CD4-positive, alpha-beta T cell (primary cell): ENCODE measurements around the gene TBX1. TPM values are rescaled to one million over a fixed set of nuclear protein-coding genes. Genes with fewer than 3 reads are reported as not detected.

Experiments used
- ATAC-seq: fragments of 200-7000 bp; cut with Tn5 transposase; one replicate; pipeline ENCODE4 v1.10.0; 2022; ENCODE audit warnings: mild to moderate bottlenecking; ENCODE audit not compliant: poor library complexity
- CTCF ChIA-PET: fragments of 350-600 bp; sonication (Branson Sonifier 250); formaldehyde crosslinking; loops from one replicate; lab custom pipeline; 2021; ENCODE audit warnings: antibody characterized with exemption, inconsistent platforms; lab: Charles Lee
- POLR2A ChIA-PET: fragments of 350-600 bp; sonication (Branson Sonifier 250); formaldehyde crosslinking; loops from one replicate; lab custom pipeline; 2021; ENCODE audit warnings: antibody characterized with exemption, inconsistent platforms; lab: Charles Lee
- DNase-seq, 14 experiments: peaks; one replicate each; pipeline ENCODE4 v3.0.0-alpha.2; 2013 to 2020; ENCODE audit warnings: mixed read lengths in 2 of 14
- H3K27ac ChIP-seq, 2 donors: one replicate each; pipeline versions ENCODE4 v1.5.1 to v1.7.0; 2013; ENCODE audit warnings: low read length in 2 of 2, low read depth in 1 of 2, mild to moderate bottlenecking in 1 of 2
- H3K27me3 ChIP-seq, 2 experiments: 1 replicate in 1 of 2; 2 replicates in 1 of 2; pipeline versions ENCODE4 v1.6.1 to v1.7.0; 2013; ENCODE audit warnings: low read length in 2 of 2, control low read depth in 1 of 2, mild to moderate bottlenecking in 1 of 2, moderate library complexity in 1 of 2; ENCODE audit not compliant: insufficient read depth in 2 of 2, control insufficient read depth in 1 of 2
- H3K36me3 ChIP-seq: one replicate; pipeline ENCODE4 v1.6.1; 2013; ENCODE audit warnings: low read length, control low read depth; ENCODE audit not compliant: insufficient read depth
- H3K4me1 ChIP-seq: one replicate; pipeline ENCODE4 v1.6.1; 2013; ENCODE audit warnings: low read length, control low read depth; ENCODE audit not compliant: insufficient read depth
- H3K4me3 ChIP-seq: one replicate; pipeline ENCODE4 v1.5.1; 2013; ENCODE audit warnings: mild to moderate bottlenecking, low read length, moderate library complexity
- H3K9me3 ChIP-seq, 2 experiments: 1 replicate in 1 of 2; 2 replicates in 1 of 2; pipeline versions ENCODE4 v1.6.1 to v1.7.0; 2013; ENCODE audit warnings: low read length in 2 of 2, mild to moderate bottlenecking in 2 of 2, control low read depth in 1 of 2, moderate library complexity in 1 of 2; ENCODE audit not compliant: control insufficient read depth in 1 of 2, insufficient read depth in 1 of 2
- H3K27ac Mint-ChIP-seq: one replicate; pipeline ENCODE4 v1.8.0; 2020; ENCODE audit warnings: mixed read lengths
- H3K27me3 Mint-ChIP-seq: one replicate; pipeline ENCODE4 v1.8.0; 2021; ENCODE audit warnings: mixed read lengths
- H3K36me3 Mint-ChIP-seq: one replicate; pipeline ENCODE4 v1.8.0; 2021; ENCODE audit warnings: low read depth, mixed read lengths
- H3K4me1 Mint-ChIP-seq: one replicate; pipeline ENCODE4 v1.8.0; 2021; ENCODE audit warnings: low read depth, mixed read lengths
- H3K4me3 Mint-ChIP-seq: one replicate; pipeline ENCODE4 v1.8.0; 2020; ENCODE audit warnings: mild to moderate bottlenecking, mixed read lengths
- H3K9me3 Mint-ChIP-seq: one replicate; pipeline ENCODE4 v1.8.0; 2020; ENCODE audit warnings: mixed read lengths
- intact Hi-C, 2 experiments: fragments of 100-400 bp; cut with DNase I in 1 of 2; cut with micrococcal nuclease in 1 of 2; formaldehyde crosslinking; loops; one replicate each; pipeline versions ENCODE4 v1.15.1 to v1.9.0; 2023 to 2025; cut with DNase I, micrococcal nuclease
- total RNA-seq, 174 experiments: library from RNA in 2 of 174; stranded (reverse) in 2 of 174; gene quantifications; one replicate each; pipeline ENCODE4 v1.2.3 and lab custom pipeline; 2021 to 2026
- TF ChIP-seq, protein P1 (sequence below): fragments of 200-600 bp; IDR thresholded peaks from one replicate; pipeline ENCODE4 v1.8.0; 2022; ENCODE audit warnings: antibody characterized with exemption, mild to moderate bottlenecking

The TBX1 gene
- total RNA-seq, 2 experiments from 2014 or later, result not detected

DNA sequence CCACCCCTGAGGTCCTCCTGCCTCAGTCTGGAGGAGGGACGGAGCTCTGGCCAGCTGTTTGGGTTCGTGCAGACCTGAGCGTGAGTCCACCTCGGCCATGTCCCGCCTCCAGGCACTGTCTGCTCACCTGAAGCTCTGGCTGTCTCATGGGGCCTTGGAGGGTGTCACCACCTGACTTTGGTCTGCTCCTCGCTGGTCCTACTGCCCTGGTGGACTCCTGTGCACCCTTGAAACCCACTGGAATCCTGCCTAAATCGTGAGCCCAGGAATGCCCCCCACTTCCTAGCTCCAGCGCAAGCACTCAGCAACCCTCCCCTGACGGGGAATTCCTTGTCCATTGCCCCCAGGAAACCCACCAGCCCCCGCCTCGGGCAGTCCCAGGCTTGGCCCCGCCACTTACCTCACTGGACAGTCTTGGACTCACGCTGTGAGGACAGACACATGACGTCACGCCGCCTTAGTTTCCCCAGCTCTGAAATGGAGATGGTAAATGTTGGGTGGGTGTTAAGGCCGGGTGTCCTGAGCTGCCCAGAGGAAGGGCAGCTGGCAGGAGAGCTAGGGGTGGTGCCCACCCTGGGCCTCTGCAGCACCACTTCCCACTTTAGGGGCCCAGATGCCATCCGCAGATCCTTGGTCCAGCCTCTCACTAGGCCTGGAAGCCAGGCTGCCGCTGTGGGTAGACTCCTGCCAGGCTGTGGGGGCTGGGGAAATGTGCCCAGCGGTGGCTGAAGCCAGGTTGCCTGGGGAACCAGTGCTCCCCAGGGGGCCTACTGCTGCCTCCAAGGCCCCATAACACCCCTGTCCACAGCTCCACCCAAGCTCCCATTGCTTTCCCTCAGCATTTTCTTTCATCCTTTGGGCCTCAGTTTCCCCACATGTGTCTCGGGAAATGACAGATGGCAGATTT, 18.2 kb upstream of the TBX1 start:
- ChIA-PET CTCF (interaction anchor here (0.9 kb wide), 1 partner anchor 12 kb away, joined by 3 read pairs; no protein-coding TSS in a partner anchor), POLR2A (no interaction called here)
- Mint-ChIP-seq H3K4me3 (no peak overlapping the region), H3K9me3 (no peaks in the 10 kb centered on the region), H3K27me3 (no peaks in the 10 kb centered on the region), H3K27ac (no peak overlapping the region), H3K4me1 (no peaks in the 10 kb centered on the region), H3K36me3 (no peaks in the 10 kb centered on the region)
- intact Hi-C loops, result no loop called here
- H3K36me3 ChIP-seq, result no peaks in the 10 kb centered on the region
- H3K27ac ChIP-seq, result no peak overlapping the region
- ATAC-seq (no peak), DNase-seq (no peak)
- no peak overlapping the region for H3K4me3 ChIP-seq
- no peaks in the 10 kb centered on the region for H3K4me1 ChIP-seq
- no peaks in the 10 kb centered on the region for H3K9me3 ChIP-seq
- H3K27me3 ChIP-seq, result no peaks in the 10 kb centered on the region
- TF ChIP-seq, protein P1, sequence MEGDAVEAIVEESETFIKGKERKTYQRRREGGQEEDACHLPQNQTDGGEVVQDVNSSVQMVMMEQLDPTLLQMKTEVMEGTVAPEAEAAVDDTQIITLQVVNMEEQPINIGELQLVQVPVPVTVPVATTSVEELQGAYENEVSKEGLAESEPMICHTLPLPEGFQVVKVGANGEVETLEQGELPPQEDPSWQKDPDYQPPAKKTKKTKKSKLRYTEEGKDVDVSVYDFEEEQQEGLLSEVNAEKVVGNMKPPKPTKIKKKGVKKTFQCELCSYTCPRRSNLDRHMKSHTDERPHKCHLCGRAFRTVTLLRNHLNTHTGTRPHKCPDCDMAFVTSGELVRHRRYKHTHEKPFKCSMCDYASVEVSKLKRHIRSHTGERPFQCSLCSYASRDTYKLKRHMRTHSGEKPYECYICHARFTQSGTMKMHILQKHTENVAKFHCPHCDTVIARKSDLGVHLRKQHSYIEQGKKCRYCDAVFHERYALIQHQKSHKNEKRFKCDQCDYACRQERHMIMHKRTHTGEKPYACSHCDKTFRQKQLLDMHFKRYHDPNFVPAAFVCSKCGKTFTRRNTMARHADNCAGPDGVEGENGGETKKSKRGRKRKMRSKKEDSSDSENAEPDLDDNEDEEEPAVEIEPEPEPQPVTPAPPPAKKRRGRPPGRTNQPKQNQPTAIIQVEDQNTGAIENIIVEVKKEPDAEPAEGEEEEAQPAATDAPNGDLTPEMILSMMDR, result no peak

DNA sequence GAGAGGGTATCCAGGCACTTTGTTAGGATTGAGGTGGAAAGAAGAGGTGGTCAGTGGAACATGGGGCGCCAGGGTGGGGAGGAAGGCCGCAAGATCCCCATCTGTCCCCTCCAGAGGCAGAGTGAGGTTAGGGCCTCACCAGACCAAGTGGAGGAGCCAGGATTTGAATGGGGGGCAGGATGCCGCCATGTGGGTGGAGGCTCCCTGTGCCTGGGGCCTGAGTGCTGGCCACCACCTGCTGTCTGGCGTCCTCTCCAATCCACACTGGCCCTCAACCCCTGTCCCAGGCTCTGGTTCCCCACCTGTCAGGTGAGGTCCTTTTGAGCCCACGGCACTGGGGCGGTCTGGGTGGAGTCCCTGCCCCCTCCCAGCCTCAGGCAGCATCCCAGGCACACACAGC, 17.5 kb upstream of the TBX1 start:
- no peak overlapping the region for H3K27ac Mint-ChIP-seq
- TF ChIP-seq, protein P1, result no peak
- H3K36me3 Mint-ChIP-seq, result no peaks in the 10 kb centered on the region
- ChIA-PET CTCF (interaction anchor here (0.9 kb wide), 1 partner anchor 12 kb away, joined by 3 read pairs; no protein-coding TSS in a partner anchor), POLR2A (no interaction called here)
- no peaks in the 10 kb centered on the region for H3K4me1 Mint-ChIP-seq
- ATAC-seq (no peak), DNase-seq (no peak)
- H3K4me3 Mint-ChIP-seq, result no peak overlapping the region
- no peaks in the 10 kb centered on the region for H3K27me3 Mint-ChIP-seq
- no peaks in the 10 kb centered on the region for H3K9me3 Mint-ChIP-seq
- H3K9me3 ChIP-seq, result no peaks in the 10 kb centered on the region
- H3K4me3 ChIP-seq, result no peak overlapping the region
- H3K4me1 ChIP-seq, result no peaks in the 10 kb centered on the region
- H3K36me3 ChIP-seq, result no peaks in the 10 kb centered on the region
- intact Hi-C loops, result no loop called here
- H3K27ac ChIP-seq, result no peak overlapping the region
- no peaks in the 10 kb centered on the region for H3K27me3 ChIP-seq

DNA sequence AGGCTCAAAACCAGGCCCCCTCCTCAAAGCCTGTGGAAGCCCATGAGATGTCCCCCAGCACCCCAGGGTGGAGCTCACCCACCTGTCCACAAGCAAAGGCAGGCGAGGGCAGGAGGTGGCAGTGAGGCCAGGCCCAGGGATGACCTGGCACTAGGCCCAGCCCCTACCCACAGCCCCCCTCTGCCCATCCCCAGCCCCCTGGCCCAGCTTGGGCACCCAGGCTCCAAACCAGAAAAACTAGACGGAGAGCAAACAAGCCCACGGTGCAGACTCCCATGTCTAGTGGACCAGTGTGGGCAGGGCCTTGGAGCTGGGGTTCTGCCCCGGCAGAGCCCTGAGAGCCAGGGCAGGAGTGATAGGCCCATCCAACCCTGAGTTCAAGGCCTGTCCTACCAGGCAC, 16.9 kb upstream of the TBX1 start:
- Histone ChIP-seq H3K4me3 (no peak overlapping the region), H3K4me1 (no peaks in the 10 kb centered on the region), H3K27me3 (no peaks in the 10 kb centered on the region), H3K36me3 (no peaks in the 10 kb centered on the region), H3K27ac (no peak overlapping the region), H3K9me3 (no peaks in the 10 kb centered on the region)
- intact Hi-C loops, result no loop called here
- no peaks in the 10 kb centered on the region for H3K36me3 Mint-ChIP-seq
- ChIA-PET CTCF (no interaction called here), POLR2A (no interaction called here)
- TF ChIP-seq, protein P1, result no peak
- DNase-seq (no peak), ATAC-seq (no peak)
- no peaks in the 10 kb centered on the region for H3K4me1 Mint-ChIP-seq
- H3K27me3 Mint-ChIP-seq, result no peaks in the 10 kb centered on the region
- H3K9me3 Mint-ChIP-seq, result no peaks in the 10 kb centered on the region
- H3K27ac Mint-ChIP-seq, result no peak overlapping the region
- no peak overlapping the region for H3K4me3 Mint-ChIP-seq
